Measurements from ENCODE around the gene CAMKMT.

CAMKMT gene

GRCh38 chr2:44569491-44569890, 207.7 kb downstream of the CAMKMT start:
- no peaks in the 10 kb centered on the region for H3K4me1 ChIP-seq (ENCODE audit: control insufficient read depth in 1 of 2, insufficient read depth in 1 of 2, low read depth in 1 of 2, low read length in 1 of 2)

GRCh38 chr2:44570271-44570670, 208.5 kb downstream of the CAMKMT start:
- no peaks in the 10 kb centered on the region for H3K9me3 ChIP-seq
- H3K36me3 ChIP-seq = no peaks in the 10 kb centered on the region
- H3K27ac ChIP-seq = no peak overlapping the region
- no peak for TF ChIP-seq CTCF (IDR thresholded peaks at IDR 0.05)
- no peaks in the 10 kb centered on the region for H3K4me1 ChIP-seq (ENCODE audit: control insufficient read depth in 1 of 2, insufficient read depth in 1 of 2, low read depth in 1 of 2, low read length in 1 of 2)
- H3K4me3 ChIP-seq (ENCODE audit: low read depth in 1 of 2, low read length in 1 of 2) = no peak overlapping the region
- no peaks in the 10 kb centered on the region for H3K27me3 ChIP-seq

More at GRCh38 chr2:44569491-44569890, 207.7 kb downstream of the CAMKMT start:
- no peaks in the 10 kb centered on the region for H3K9me3 ChIP-seq
- TF ChIP-seq CTCF (IDR thresholded peaks at IDR 0.05) = no peak
- no peaks in the 10 kb centered on the region for H3K36me3 ChIP-seq
- H3K27me3 ChIP-seq = no peaks in the 10 kb centered on the region
- H3K4me3 ChIP-seq (ENCODE audit: low read depth in 1 of 2, low read length in 1 of 2) = no peak overlapping the region
- H3K27ac ChIP-seq = no peak overlapping the region

GRCh38 chr2:44570777-44571176, 209.0 kb downstream of the CAMKMT start:
- Histone ChIP-seq H3K9me3 (no peaks in the 10 kb centered on the region), H3K27ac (no peak overlapping the region), H3K27me3 (no peaks in the 10 kb centered on the region), H3K36me3 (no peaks in the 10 kb centered on the region), H3K4me3 (ENCODE audit: low read depth in 1 of 2, low read length in 1 of 2) (no peak overlapping the region), H3K4me1 (ENCODE audit: control insufficient read depth in 1 of 2, insufficient read depth in 1 of 2, low read depth in 1 of 2, low read length in 1 of 2) (no peaks in the 10 kb centered on the region)
- no peak for TF ChIP-seq CTCF (IDR thresholded peaks at IDR 0.05)

GRCh38 chr2:44572196-44572900, 210.6 kb downstream of the CAMKMT start:
- no peaks in the 10 kb centered on the region for H3K4me1 ChIP-seq (ENCODE audit: control insufficient read depth in 1 of 2, insufficient read depth in 1 of 2, low read depth in 1 of 2, low read length in 1 of 2)
- no peaks in the 10 kb centered on the region for H3K36me3 ChIP-seq
- no peak for TF ChIP-seq CTCF (IDR thresholded peaks at IDR 0.05)
- no peak overlapping the region for H3K4me3 ChIP-seq (ENCODE audit: low read depth in 1 of 2, low read length in 1 of 2)
- no peaks in the 10 kb centered on the region for H3K9me3 ChIP-seq
- H3K27ac ChIP-seq = no peak overlapping the region
- no peaks in the 10 kb centered on the region for H3K27me3 ChIP-seq

- Histone ChIP-seq H3K27me3 (no peaks in the 10 kb centered on the region), H3K4me3 (ENCODE audit: low read depth in 1 of 2, low read length in 1 of 2) (no peak overlapping the region), H3K27ac (no peak overlapping the region), H3K4me1 (ENCODE audit: control insufficient read depth in 1 of 2, insufficient read depth in 1 of 2, low read depth in 1 of 2, low read length in 1 of 2) (peaks cover 5 to 11% of the 10 kb centered on the region in 2 experiments), H3K9me3 (no peaks in the 10 kb centered on the region), H3K36me3 (no peaks in the 10 kb centered on the region)
- no peak for TF ChIP-seq CTCF (IDR thresholded peaks at IDR 0.05)
Observed at GRCh38 chr2:44573996-44574395, 212.2 kb downstream of the CAMKMT start.
